Lung (tissue), 12 donors: ENCODE data around the gene TNFRSF9. TPM values are rescaled to one million over a fixed set of nuclear protein-coding genes. Genes with fewer than 3 reads are reported as not detected.
A peak's percentile ranks its signal among the peaks of the same experiment; 100 is the strongest.
"Not testable (repeated sequence)": the region's sequence is repeated elsewhere in the genome, so short reads cannot be mapped to it uniquely, and the experiment has no call there.

ENCODE experiments used
- ATAC-seq: fragments of 200-7000 bp; cut with Tn5 transposase; one replicate; pipeline ENCODE4 v1.9.1; 2020; ENCODE audit warnings: moderate number of reproducible peaks; ENCODE audit not compliant: insufficient read depth, low FRiP score
- DNase-seq, 3 donors: peaks; one replicate each; pipeline ENCODE4 v3.0.0-alpha.2; 2013 to 2017
- H3K27ac ChIP-seq, 2 donors: one replicate each; pipeline ENCODE4 v1.5.1; 2013; ENCODE audit warnings: mild to moderate bottlenecking in 2 of 2, moderate library complexity in 2 of 2, control low read depth in 1 of 2, inconsistent platforms in 1 of 2, low read depth in 1 of 2, low read length in 1 of 2
- H3K27me3 ChIP-seq, 3 donors: one replicate each; pipeline ENCODE4 v1.5.1; 2013; ENCODE audit warnings: low read length in 2 of 3; ENCODE audit not compliant: control insufficient read depth in 3 of 3, insufficient read depth in 3 of 3
- H3K36me3 ChIP-seq, 4 donors: one replicate each; pipeline ENCODE4 v1.5.1; 2013; ENCODE audit warnings: low read length in 4 of 4, mild to moderate bottlenecking in 1 of 4, moderate library complexity in 1 of 4; ENCODE audit not compliant: control insufficient read depth in 4 of 4, insufficient read depth in 4 of 4
- H3K4me1 ChIP-seq, 5 donors: one replicate each; pipeline ENCODE4 v1.5.1; 2013; ENCODE audit warnings: low read length in 5 of 5, mild to moderate bottlenecking in 2 of 5, moderate library complexity in 1 of 5; ENCODE audit not compliant: control insufficient read depth in 5 of 5, insufficient read depth in 5 of 5
- H3K4me3 ChIP-seq: one replicate; pipeline ENCODE4 v1.5.1; 2013; ENCODE audit warnings: mild to moderate bottlenecking, control low read depth, moderate library complexity
- H3K9ac ChIP-seq, 2 donors: one replicate each; pipeline ENCODE4 v1.5.1; 2013; ENCODE audit warnings: low read length in 2 of 2, control low read depth in 1 of 2; ENCODE audit not compliant: insufficient read depth in 1 of 2
- H3K9me3 ChIP-seq, 4 donors: one replicate each; pipeline ENCODE4 v1.5.1; 2013; ENCODE audit warnings: low read length in 3 of 4, mild to moderate bottlenecking in 1 of 4, moderate library complexity in 1 of 4; ENCODE audit not compliant: control insufficient read depth in 4 of 4, insufficient read depth in 3 of 4
- CTCF ChIP-seq: IDR thresholded peaks from 2 replicates; pipeline ENCODE4 v1.5.1; 2012; ENCODE audit warnings: mild to moderate bottlenecking; ENCODE audit errors: control extremely low read depth, extremely low read depth
- WGBS, 2 donors: extraction: QIAGEN DNeasy Blood & Tissue Kit; methylation state at CpG; one replicate each; pipeline ENCODE4 v1.1.7; 2013; 5-methylcytosine and 5-hydroxymethylcytosine counted together
- polyA plus RNA-seq, 2 donors: library from polyadenylated mRNA; stranded (reverse); fragments of 200-250 nt; gene quantifications; one replicate each; pipeline ENCODE4 v1.2.1, GENCODE V29; 2013
- total RNA-seq, 2 donors: library from RNA; depleted of rRNA in 1 of 2; stranded (reverse); fragments of >200 nt in 1 of 2; gene quantifications; one replicate each; pipeline ENCODE4 v1.2.1, GENCODE V29; 2014 to 2021
- donor health status: control.
- donor health status: control.
- donor health status: Bipolar disorder and iron deficiency.
- donor health status: healthy.
- donor health status: DM: yes; HTN: yes; CAD: no.

The TNFRSF9 gene
- total and polyA plus RNA-seq, 4 donors: 0.45 to 2.0 (median 0.65) TPM

- WGBS, 2 donors: 67 to 70% methylated on average over 7 of the region's 7 CpGs
- Histone ChIP-seq H3K27me3 (peaks cover 0 to 2% (median 0%) of the 10 kb centered on the region in 3 donors), H3K9me3 (no peaks in the 10 kb centered on the region), H3K36me3 (no peaks in the 10 kb centered on the region), H3K9ac (no peak overlapping the region), H3K4me1 (peaks cover 0 to 8% (median 0%) of the 10 kb centered on the region in 5 donors), H3K4me3 (no peak overlapping the region), H3K27ac (peak overlapping the region; percentile 74 to 98)
- DNase-seq (no peak), ATAC-seq (no peak)
- no peak for TF ChIP-seq CTCF
These were observed 14.0 kb upstream of the TNFRSF9 start for GRCh38 chr1:7954683-7955082.

- peaks cover 0 to 8% (median 0%) of the 10 kb centered on the region in 5 donors for H3K4me1 ChIP-seq
- peak overlapping the region; percentile 74 to 98 for H3K27ac ChIP-seq
- H3K4me3 ChIP-seq: peak overlapping the region; percentile 73
- no peaks in the 10 kb centered on the region for H3K9me3 ChIP-seq
- H3K9ac ChIP-seq: peak overlapping the region in 1 of 2 donors; percentile 2
- DNase-seq: peak; percentile 91 to 94 (median 92)
- 1 to 2% methylated on average over 63 to 65 of the region's 65 CpGs for WGBS, 2 donors
- no peaks in the 10 kb centered on the region for H3K36me3 ChIP-seq
- TF ChIP-seq CTCF: no peak
- H3K27me3 ChIP-seq: peaks cover 0 to 2% (median 0%) of the 10 kb centered on the region in 3 donors
- peak; percentile 100 for ATAC-seq
These were observed 13.4 kb upstream of the TNFRSF9 start for GRCh38 chr1:7953850-7954609.

GRCh38 chr1:7952791-7953190 lies 12.2 kb upstream of the TNFRSF9 start:
- not testable (repeated sequence) for H3K4me3 ChIP-seq, H3K9ac ChIP-seq, H3K9me3 ChIP-seq, H3K4me1 ChIP-seq, DNase-seq, H3K27ac ChIP-seq, H3K27me3 ChIP-seq, H3K36me3 ChIP-seq, ATAC-seq
- 96% methylated on average over 4 to 25 of the region's 30 CpGs for whole genome bisulfite sequencing, 2 donors

- no peak overlapping the region for H3K27ac ChIP-seq
- no peak overlapping the region for H3K4me3 ChIP-seq
- no peaks in the 10 kb centered on the region for H3K9me3 ChIP-seq
- ATAC-seq (no peak), DNase-seq (no peak)
- peaks cover 0 to 2% (median 0%) of the 10 kb centered on the region in 3 donors for H3K27me3 ChIP-seq
- peaks cover 0 to 5% (median 0%) of the 10 kb centered on the region in 5 donors for H3K4me1 ChIP-seq
- 64 to 72% methylated on average over 5 of the region's 5 CpGs for WGBS, 2 donors
- TF ChIP-seq CTCF: no peak
- no peak overlapping the region for H3K9ac ChIP-seq
- H3K36me3 ChIP-seq: no peaks in the 10 kb centered on the region
These were observed 8.3 kb upstream of the TNFRSF9 start for GRCh38 chr1:7948960-7949359.
